H1 (cell line): ENCODE data around the gene RCL1. TPM values are rescaled to one million over a fixed set of nuclear protein-coding genes. Genes with fewer than 3 reads are reported as not detected.

Experiments used
- CTCF ChIA-PET: fragments of 300-600 bp; sonication (Branson Sonifier 250); formaldehyde crosslinking; loops from one replicate; lab custom pipeline; 2021; ENCODE audit not compliant: partially characterized antibody; lab: Charles Lee
- POLR2A ChIA-PET: fragments of 300-600 bp; sonication (Branson Sonifier 250); formaldehyde crosslinking; loops from one replicate; lab custom pipeline; 2021; ENCODE audit warnings: inconsistent platforms; ENCODE audit not compliant: partially characterized antibody; lab: Charles Lee
- DNase-seq, 2 experiments: peaks; one replicate each; pipeline versions ENCODE4 v3.0.0 to v3.0.0-alpha.2; 2010 to 2022; ENCODE audit warnings: low spot score in 2 of 2, low read depth in 1 of 2, mixed read lengths in 1 of 2
- FAIRE-seq: peaks from 2 replicates; lab custom pipeline; 2011; peaks lifted over from hg19 to GRCh38; lab: Jason Lieb, UNC
- H2AFZ ChIP-seq: 2 replicates; pipeline ENCODE4 v1.8.1; 2012; ENCODE audit warnings: low read length, inconsistent platforms
- H2AK5ac ChIP-seq: 2 replicates; pipeline ENCODE4 v1.6.1; 2013; ENCODE audit warnings: low read depth, low read length
- H2BK120ac ChIP-seq: replicated peaks from 2 replicates; pipeline ENCODE3; 2013; ENCODE audit warnings: low read depth, low read length, inconsistent platforms
- H2BK12ac ChIP-seq: 2 replicates; pipeline ENCODE4 v1.6.1; 2013; ENCODE audit warnings: low read depth, low read length
- H2BK15ac ChIP-seq: 2 replicates; pipeline ENCODE4 v1.6.1; 2013; ENCODE audit warnings: low read length
- H2BK20ac ChIP-seq: 2 replicates; pipeline ENCODE4 v1.6.1; 2013; ENCODE audit warnings: low read length
- H2BK5ac ChIP-seq: 2 replicates; pipeline ENCODE4 v1.6.1; 2013; ENCODE audit warnings: low read depth, low read length
- H3K14ac ChIP-seq: 2 replicates; pipeline ENCODE4 v1.6.1; 2013; ENCODE audit warnings: inconsistent platforms; ENCODE audit not compliant: insufficient read length
- H3K18ac ChIP-seq: 2 replicates; pipeline ENCODE4 v1.6.1; 2013; ENCODE audit warnings: low read length; ENCODE audit errors: extremely low read depth
- H3K23ac ChIP-seq: 2 replicates; pipeline ENCODE4 v1.6.1; 2013; ENCODE audit warnings: inconsistent platforms; ENCODE audit not compliant: insufficient read length
- H3K23me2 ChIP-seq: 2 replicates; pipeline ENCODE4 v1.6.1; 2013; ENCODE audit warnings: low read depth, low read length
- H3K27ac ChIP-seq: 2 replicates; pipeline ENCODE4 v1.6.1; 2011; ENCODE audit warnings: low read depth, low read length, inconsistent platforms
- H3K27me3 ChIP-seq, 4 experiments: replicated peaks in 1 of 4; 1 replicate in 1 of 4; 2 replicates in 3 of 4; pipeline versions ENCODE4 v1.6.1 to v1.8.1; 2011 to 2013; ENCODE audit warnings: low read length in 3 of 4, mild to moderate bottlenecking in 3 of 4, inconsistent platforms in 2 of 4, mixed read lengths in 2 of 4, moderate library complexity in 1 of 4; ENCODE audit not compliant: control insufficient read depth in 3 of 4, insufficient read depth in 3 of 4; ENCODE audit errors: extremely low read depth in 1 of 4
- H3K36me3 ChIP-seq, 4 experiments: 2 replicates each; pipeline versions ENCODE4 v1.6.1 to v1.8.1; 2011 to 2013; ENCODE audit warnings: mild to moderate bottlenecking in 4 of 4, low read length in 3 of 4, moderate library complexity in 2 of 4, control low read depth in 1 of 4, inconsistent platforms in 1 of 4; ENCODE audit not compliant: insufficient read depth in 4 of 4, control insufficient read depth in 2 of 4
- H3K4ac ChIP-seq: replicated peaks from 2 replicates; pipeline ENCODE3; 2013; ENCODE audit warnings: low read length, low read depth, mixed read lengths, inconsistent platforms; ENCODE audit not compliant: insufficient read length
- H3K4me1 ChIP-seq, 4 experiments: replicated peaks in 1 of 4; 1 replicate in 1 of 4; 2 replicates in 3 of 4; pipeline versions ENCODE4 v1.6.1 to v1.8.1; 2011 to 2013; ENCODE audit warnings: low read length in 3 of 4, inconsistent platforms in 2 of 4, mixed read lengths in 1 of 4; ENCODE audit not compliant: insufficient read depth in 4 of 4, control insufficient read depth in 3 of 4
- H3K4me2 ChIP-seq, 2 experiments: 2 replicates each; pipeline versions ENCODE4 v1.6.1 to v1.8.1; 2011 to 2013; ENCODE audit warnings: low read depth in 2 of 2, low read length in 2 of 2, control low read depth in 1 of 2, inconsistent platforms in 1 of 2, mild to moderate bottlenecking in 1 of 2; ENCODE audit not compliant: insufficient read depth in 1 of 2
- H3K4me3 ChIP-seq, 4 experiments: fragments of 200-600, 300-600 bp in 1 of 4; sonication (generic), shearing (Covaris generic), sonication (Bioruptor Twin) in 1 of 4; 2 replicates each; pipeline versions ENCODE4 v1.5.1 to v1.8.1; 2011 to 2016; ENCODE audit warnings: low read length in 4 of 4, low read depth in 3 of 4, control low read depth in 2 of 4, inconsistent platforms in 2 of 4, mild to moderate bottlenecking in 2 of 4, mixed read lengths in 1 of 4, moderate library complexity in 1 of 4; ENCODE audit not compliant: insufficient read depth in 2 of 4; ENCODE audit errors: extremely low read depth in 1 of 4
- H3K56ac ChIP-seq: replicated peaks from 2 replicates; pipeline ENCODE3; 2013; ENCODE audit warnings: low read depth, mild to moderate bottlenecking, mixed read lengths, low read length, inconsistent platforms; ENCODE audit not compliant: insufficient read length
- H3K79me1 ChIP-seq: 2 replicates; pipeline ENCODE4 v1.6.1; 2013; ENCODE audit warnings: low read depth, low read length, control low read depth
- H3K79me2 ChIP-seq, 2 experiments: 2 replicates each; pipeline versions ENCODE4 v1.6.1 to v1.8.1; 2012 to 2013; ENCODE audit warnings: low read length in 2 of 2, mild to moderate bottlenecking in 2 of 2, inconsistent platforms in 1 of 2; ENCODE audit not compliant: insufficient read depth in 2 of 2, control insufficient read depth in 1 of 2
- H3K9ac ChIP-seq, 4 experiments: replicated peaks in 1 of 4; 1 replicate in 1 of 4; 2 replicates in 3 of 4; pipeline versions ENCODE4 v1.6.1 to v1.8.1; 2011 to 2013; ENCODE audit warnings: low read depth in 3 of 4, low read length in 3 of 4, control low read depth in 2 of 4, mild to moderate bottlenecking in 2 of 4, moderate library complexity in 2 of 4, inconsistent platforms in 1 of 4; ENCODE audit errors: extremely low read depth in 1 of 4
- H3K9me3 ChIP-seq, 2 experiments: 2 replicates each; pipeline versions ENCODE4 v1.6.1 to v1.8.1; 2012 to 2013; ENCODE audit warnings: mild to moderate bottlenecking in 2 of 2, moderate library complexity in 2 of 2, control low read depth in 1 of 2, inconsistent platforms in 1 of 2, low read depth in 1 of 2, low read length in 1 of 2, mixed read lengths in 1 of 2; ENCODE audit not compliant: insufficient read depth in 2 of 2
- H4K20me1 ChIP-seq, 2 experiments: replicated peaks in 1 of 2; 2 replicates each; pipeline versions ENCODE3 to v1.8.1; 2011 to 2013; ENCODE audit warnings: inconsistent platforms in 2 of 2, low read length in 2 of 2, mild to moderate bottlenecking in 1 of 2; ENCODE audit not compliant: insufficient read depth in 2 of 2, control insufficient read depth in 1 of 2
- H4K5ac ChIP-seq: 2 replicates; pipeline ENCODE4 v1.6.1; 2013; ENCODE audit warnings: low read length, low read depth, mixed read lengths, inconsistent platforms; ENCODE audit not compliant: insufficient read length
- H4K8ac ChIP-seq: 2 replicates; pipeline ENCODE4 v1.8.0; 2013; ENCODE audit warnings: mild to moderate bottlenecking, moderate library complexity, low read length, inconsistent platforms; ENCODE audit not compliant: insufficient read depth; ENCODE audit errors: extremely low read depth
- H4K91ac ChIP-seq: replicated peaks from 2 replicates; pipeline ENCODE3; 2013; ENCODE audit warnings: low read length, mixed read lengths, inconsistent platforms; ENCODE audit not compliant: insufficient read length
- BACH1 ChIP-seq: IDR thresholded peaks from 2 replicates; pipeline ENCODE4 v1.6.1; 2012; ENCODE audit warnings: low read length, improper control_type of control experiment
- BCL11A ChIP-seq, 2 experiments: IDR thresholded peaks; one replicate each; pipeline ENCODE4 v1.6.1; 2011; ENCODE audit warnings: low read depth in 2 of 2, low read length in 2 of 2, mild to moderate bottlenecking in 2 of 2
- HDAC6 ChIP-seq: IDR thresholded peaks from one replicate; pipeline ENCODE4 v1.7.1; 2012; ENCODE audit warnings: low read depth, mild to moderate bottlenecking, inconsistent platforms, low read length, moderate library complexity
- JUND ChIP-seq: IDR thresholded peaks from 2 replicates; pipeline ENCODE4 v1.6.1; 2011; ENCODE audit warnings: mild to moderate bottlenecking, improper control_type of control experiment, low read length
- PHF8 ChIP-seq: fragments of 200-600 bp; sonication (generic); conservative IDR thresholded peaks from 2 replicates; pipeline ENCODE4 v1.7.1; 2012; ENCODE audit warnings: low read depth, mild to moderate bottlenecking, inconsistent platforms, low read length, moderate library complexity
- SIRT6 ChIP-seq: IDR thresholded peaks from one replicate; pipeline ENCODE4 v1.7.1; 2012; ENCODE audit warnings: low read length, inconsistent platforms
- TEAD4 ChIP-seq: IDR thresholded peaks from 2 replicates; pipeline ENCODE4 v1.6.1; 2012; ENCODE audit warnings: low read depth, low read length, inconsistent platforms, mixed read lengths
- WGBS, 2 experiments: shearing (Covaris generic) in 1 of 2; methylation state at CpG; one replicate each; pipeline versions ENCODE4 v1.1.6 to v1.1.7; 2013 to 2015; ENCODE audit warnings: low lambda C conversion rate in 2 of 2, mixed read lengths in 2 of 2, inconsistent platforms in 1 of 2, low coverage in 1 of 2, missing lambda C conversion rate in 1 of 2; ENCODE audit not compliant: insufficient replicate concordance in 2 of 2, insufficient coverage in 1 of 2, insufficient read length in 1 of 2; ENCODE audit errors: extremely low coverage in 1 of 2, missing lambda C conversion rate in 1 of 2; 5-methylcytosine and 5-hydroxymethylcytosine counted together
- polyA plus RNA-seq, 7 experiments: library from polyadenylated mRNA; depleted of rRNA in 3 of 7; stranded (reverse) in 5 of 7; unstranded in 2 of 7; fragments of >200 nt in 5 of 7; fragments of 200-250 nt in 2 of 7; gene quantifications; 1 replicate in 5 of 7; 2 replicates in 1 of 7; 4 replicates in 1 of 7; pipeline versions ENCODE4 v1.2.1 to v1.2.3, GENCODE V29; 2011 to 2013; ENCODE audit warnings: missing spikeins in 2 of 7, mixed read lengths in 2 of 7
- total RNA-seq: library from RNA; stranded (reverse); fragmentation: NEBNext Ultra II Directional; extraction: Animal tissue kit (Norgen Biotek cat#: 25700); gene quantifications from 2 replicates; pipeline ENCODE4 v1.2.1, GENCODE V29; 2021
- TF ChIP-seq, protein P1 (sequence below): IDR thresholded peaks from 2 replicates; pipeline ENCODE4 v1.6.1; 2012; ENCODE audit warnings: inconsistent platforms

The RCL1 gene
- total and polyA plus RNA-seq, 2 of the 8 experiments (the other 6 are each of a cell fraction or from before 2014, with no cell fraction given): 21.0 to 29.5 TPM

DNA sequence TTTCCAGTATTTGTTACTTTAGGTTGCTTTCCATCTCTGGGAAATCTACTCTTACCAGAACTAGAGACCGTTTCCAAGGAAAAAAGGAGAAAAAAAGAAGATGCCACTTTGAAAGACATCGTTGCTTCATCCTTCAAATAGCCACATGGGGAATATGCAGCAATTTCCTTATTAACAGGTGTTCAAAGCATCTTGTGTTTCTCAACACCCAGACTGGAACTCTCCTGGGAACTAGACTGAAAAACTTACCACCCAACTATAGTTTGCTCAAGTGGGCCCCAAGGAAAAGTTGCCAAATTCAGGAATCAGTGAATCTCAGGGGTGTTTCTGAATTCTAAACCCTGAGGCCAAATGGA is 112.4 kb downstream of the RCL1 start:
- no peaks in the 10 kb centered on the region for H3K27me3 ChIP-seq
- H3K4ac ChIP-seq: no peak overlapping the region
- H3K56ac ChIP-seq: no peak overlapping the region
- CTCF ChIA-PET: interaction anchor here (1.4 kb wide), 1 partner anchor 26 kb away, joined by 3 read pairs; no protein-coding TSS in a partner anchor
- H3K14ac ChIP-seq: no peak overlapping the region
- no peaks in the 10 kb centered on the region for H3K36me3 ChIP-seq
- H2BK15ac ChIP-seq: no peak overlapping the region
- peaks cover 0 to 6% (median 2%) of the 10 kb centered on the region in 4 experiments; a peak in 4 of 7 replicates for H3K4me1 ChIP-seq
- H3K4me2 ChIP-seq: no peak overlapping the region
- H2BK20ac ChIP-seq: no peak overlapping the region
- H4K5ac ChIP-seq: no peak overlapping the region
- H4K8ac ChIP-seq: no peak overlapping the region
- H2BK12ac ChIP-seq: no peak overlapping the region
- H3K18ac ChIP-seq: no peak overlapping the region
- no peaks in the 10 kb centered on the region for H3K79me2 ChIP-seq
- FAIRE-seq (no peak), DNase-seq (no peak)
- no peak overlapping the region for H2AFZ ChIP-seq
- TF ChIP-seq SIRT6 (no peak), PHF8 (no peak), JUND (no peak), BCL11A (IDR thresholded peaks at IDR 0.05; ENCODE audit: low read depth in 2 of 2, low read length in 2 of 2) (no peak), HDAC6 (no peak), TEAD4 (no peak), BACH1 (no peak)
- TF ChIP-seq, protein P1, sequence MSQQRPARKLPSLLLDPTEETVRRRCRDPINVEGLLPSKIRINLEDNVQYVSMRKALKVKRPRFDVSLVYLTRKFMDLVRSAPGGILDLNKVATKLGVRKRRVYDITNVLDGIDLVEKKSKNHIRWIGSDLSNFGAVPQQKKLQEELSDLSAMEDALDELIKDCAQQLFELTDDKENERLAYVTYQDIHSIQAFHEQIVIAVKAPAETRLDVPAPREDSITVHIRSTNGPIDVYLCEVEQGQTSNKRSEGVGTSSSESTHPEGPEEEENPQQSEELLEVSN: no peak
- no peak overlapping the region for H2BK5ac ChIP-seq
- 92% methylated on average over 2 of the region's 2 CpGs; no CpG with 5 or more reads in 1 of the 2 experiments for WGBS, 2 experiments
- no peak overlapping the region for H3K4me3 ChIP-seq
- no peaks in the 10 kb centered on the region for H3K79me1 ChIP-seq
- no peaks in the 10 kb centered on the region for H4K20me1 ChIP-seq
- no peak overlapping the region for H3K27ac ChIP-seq
- no peak overlapping the region for H2AK5ac ChIP-seq
- no peak overlapping the region for H2BK120ac ChIP-seq
- H3K9ac ChIP-seq: no peak overlapping the region
- H3K23me2 ChIP-seq: no peaks in the 10 kb centered on the region
- no peaks in the 10 kb centered on the region for H3K9me3 ChIP-seq
- H3K23ac ChIP-seq: no peak overlapping the region
- POLR2A ChIA-PET: no interaction called here
- H4K91ac ChIP-seq: no peak overlapping the region
